WTC11 (cell line): ENCODE results near the gene MRPL28. TPM values are rescaled to one million over a fixed set of nuclear protein-coding genes. Genes with fewer than 3 reads are reported as not detected.

Source experiments
- ATAC-seq: fragments of 200-7000 bp; cut with Tn5 transposase; 2 replicates; pipeline ENCODE4 v1.10.0; 2021; ENCODE audit warnings: mild to moderate bottlenecking, moderate library complexity
- CTCF ChIA-PET: fragments of 300-600 bp; sonication (Branson Sonifier 250); formaldehyde crosslinking; loops from one replicate; lab custom pipeline; 2021; ENCODE audit warnings: antibody characterized with exemption; lab: Charles Lee
- POLR2A ChIA-PET: fragments of 350-600 bp; sonication (Branson Sonifier 250); formaldehyde crosslinking; loops from one replicate; lab custom pipeline; 2021; ENCODE audit warnings: antibody characterized with exemption; lab: Charles Lee
- DNase-seq: peaks from one replicate; pipeline ENCODE4 v3.0.0; 2021; ENCODE audit warnings: low spot score
- H3K27ac Mint-ChIP-seq: 2 replicates; pipeline ENCODE4 v1.8.0; 2021; ENCODE audit warnings: mixed read lengths
- H3K27me3 Mint-ChIP-seq: 2 replicates; pipeline ENCODE4 v1.8.0; 2021; ENCODE audit warnings: low read depth, mild to moderate bottlenecking, moderate library complexity, mixed read lengths
- H3K36me3 Mint-ChIP-seq: 2 replicates; pipeline ENCODE4 v1.8.0; 2021; ENCODE audit warnings: mixed read lengths
- H3K4me1 Mint-ChIP-seq: 2 replicates; pipeline ENCODE4 v1.8.0; 2022; ENCODE audit warnings: mixed read lengths
- H3K4me3 Mint-ChIP-seq: 2 replicates; pipeline ENCODE4 v1.8.0; 2021; ENCODE audit warnings: mild to moderate bottlenecking, moderate library complexity, mixed read lengths
- H3K9me3 Mint-ChIP-seq: 2 replicates; pipeline ENCODE4 v1.8.0; 2021; ENCODE audit warnings: mixed read lengths
- ATF2 ChIP-seq: sonication (generic); formaldehyde crosslinking; IDR thresholded peaks from 2 replicates; pipeline ENCODE4 v1.8.1; 2022; ENCODE audit warnings: low read depth, missing genetic modification reagents, borderline replicate concordance
- ETV6 ChIP-seq: sonication (generic); formaldehyde crosslinking; IDR thresholded peaks from 2 replicates; pipeline ENCODE4 v1.8.1; 2022; ENCODE audit warnings: mild to moderate bottlenecking, missing genetic modification reagents
- FOXK1 ChIP-seq: sonication (generic); formaldehyde crosslinking; IDR thresholded peaks from 2 replicates; pipeline ENCODE4 v1.8.0; 2022; ENCODE audit warnings: mild to moderate bottlenecking, moderate library complexity, missing genetic modification reagents
- FOXP1 ChIP-seq: sonication (generic); formaldehyde crosslinking; IDR thresholded peaks from 2 replicates; pipeline ENCODE4 v1.8.0; 2022; ENCODE audit warnings: missing genetic modification reagents, mild to moderate bottlenecking, moderate library complexity, borderline replicate concordance
- IRF1 ChIP-seq: sonication (generic); formaldehyde crosslinking; IDR thresholded peaks from 2 replicates; pipeline ENCODE4 v1.8.0; 2023; ENCODE audit warnings: missing genetic modification reagents
- IRF2 ChIP-seq: sonication (generic); formaldehyde crosslinking; IDR thresholded peaks from 2 replicates; pipeline ENCODE4 v1.8.0; 2022; ENCODE audit warnings: low read depth, missing genetic modification reagents, borderline replicate concordance
- JUN ChIP-seq: sonication (generic); formaldehyde crosslinking; IDR thresholded peaks from 2 replicates; pipeline ENCODE4 v1.8.0; 2023; ENCODE audit warnings: mild to moderate bottlenecking, missing genetic modification reagents
- SMAD3 ChIP-seq: sonication (generic); formaldehyde crosslinking; IDR thresholded peaks from 2 replicates; pipeline ENCODE4 v1.8.0; 2022; ENCODE audit warnings: missing genetic modification reagents, mild to moderate bottlenecking, borderline replicate concordance
- SP1 ChIP-seq: sonication (generic); formaldehyde crosslinking; conservative IDR thresholded peaks from 2 replicates; pipeline ENCODE4 v1.8.1; 2022; ENCODE audit warnings: missing genetic modification reagents
- TEAD1 ChIP-seq: sonication (generic); formaldehyde crosslinking; IDR thresholded peaks from 2 replicates; pipeline ENCODE4 v1.8.0; 2022; ENCODE audit warnings: mild to moderate bottlenecking, missing genetic modification reagents
- USF1 ChIP-seq: sonication (generic); formaldehyde crosslinking; IDR thresholded peaks from 2 replicates; pipeline ENCODE4 v1.8.0; 2022; ENCODE audit warnings: mild to moderate bottlenecking, missing genetic modification reagents
- ZBTB21 ChIP-seq: sonication (generic); formaldehyde crosslinking; IDR thresholded peaks from 2 replicates; pipeline ENCODE4 v1.8.1; 2023; ENCODE audit warnings: mild to moderate bottlenecking, missing genetic modification reagents, borderline replicate concordance
- ZNF232 ChIP-seq: sonication (generic); formaldehyde crosslinking; IDR thresholded peaks from 2 replicates; pipeline ENCODE4 v1.8.0; 2022; ENCODE audit warnings: mild to moderate bottlenecking, missing genetic modification reagents
- ZNF423 ChIP-seq: fragments of 250-450 bp; sonication (Bioruptor Pico); IDR thresholded peaks from 2 replicates; pipeline ENCODE4 v2.1.2; 2022; ENCODE audit warnings: mild to moderate bottlenecking, moderate library complexity
- total RNA-seq: library from RNA; stranded (reverse); gene quantifications from 3 replicates; pipeline ENCODE4 v1.2.3, GENCODE V29; 2021
- TF ChIP-seq, protein P1 (sequence below): sonication (generic); formaldehyde crosslinking; IDR thresholded peaks from 2 replicates; pipeline ENCODE4 v1.8.0; 2022; ENCODE audit warnings: missing genetic modification reagents
- TF ChIP-seq, protein P2 (sequence below): sonication (generic); formaldehyde crosslinking; IDR thresholded peaks from 2 replicates; pipeline ENCODE4 v1.8.1; 2022; ENCODE audit warnings: mild to moderate bottlenecking, moderate library complexity, missing genetic modification reagents
- TF ChIP-seq, protein P3 (sequence below): sonication (generic); formaldehyde crosslinking; IDR thresholded peaks from 2 replicates; pipeline ENCODE4 v1.8.1; 2023; ENCODE audit warnings: mild to moderate bottlenecking, missing genetic modification reagents, moderate library complexity

The MRPL28 gene
- total RNA-seq, 1 experiment from 2014 or later = 119 TPM

- TF ChIP-seq ZBTB21 (CRISPR knock-in tag) (peak; percentile 13; the same call in 1 of the 2 replicates), ATF2 (CRISPR knock-in tag) (no peak), FOXK1 (0 out of 2 replicates have a peak, but pooled peaks have one; percentile 23), ZNF232 (CRISPR knock-in tag) (0 out of 2 replicates have a peak, but pooled peaks have one; percentile 31), ZNF423 (CRISPR knock-in tag) (peak; percentile 97), FOXP1 (CRISPR knock-in tag) (peak; percentile 81; the same call in 1 of the 2 replicates), TEAD1 (no peak; the same call in 1 of the 2 replicates), JUN (CRISPR knock-in tag) (no peak), SMAD3 (CRISPR knock-in tag) (peak; percentile 87; the same call in 1 of the 2 replicates)
- TF ChIP-seq, protein P1, sequence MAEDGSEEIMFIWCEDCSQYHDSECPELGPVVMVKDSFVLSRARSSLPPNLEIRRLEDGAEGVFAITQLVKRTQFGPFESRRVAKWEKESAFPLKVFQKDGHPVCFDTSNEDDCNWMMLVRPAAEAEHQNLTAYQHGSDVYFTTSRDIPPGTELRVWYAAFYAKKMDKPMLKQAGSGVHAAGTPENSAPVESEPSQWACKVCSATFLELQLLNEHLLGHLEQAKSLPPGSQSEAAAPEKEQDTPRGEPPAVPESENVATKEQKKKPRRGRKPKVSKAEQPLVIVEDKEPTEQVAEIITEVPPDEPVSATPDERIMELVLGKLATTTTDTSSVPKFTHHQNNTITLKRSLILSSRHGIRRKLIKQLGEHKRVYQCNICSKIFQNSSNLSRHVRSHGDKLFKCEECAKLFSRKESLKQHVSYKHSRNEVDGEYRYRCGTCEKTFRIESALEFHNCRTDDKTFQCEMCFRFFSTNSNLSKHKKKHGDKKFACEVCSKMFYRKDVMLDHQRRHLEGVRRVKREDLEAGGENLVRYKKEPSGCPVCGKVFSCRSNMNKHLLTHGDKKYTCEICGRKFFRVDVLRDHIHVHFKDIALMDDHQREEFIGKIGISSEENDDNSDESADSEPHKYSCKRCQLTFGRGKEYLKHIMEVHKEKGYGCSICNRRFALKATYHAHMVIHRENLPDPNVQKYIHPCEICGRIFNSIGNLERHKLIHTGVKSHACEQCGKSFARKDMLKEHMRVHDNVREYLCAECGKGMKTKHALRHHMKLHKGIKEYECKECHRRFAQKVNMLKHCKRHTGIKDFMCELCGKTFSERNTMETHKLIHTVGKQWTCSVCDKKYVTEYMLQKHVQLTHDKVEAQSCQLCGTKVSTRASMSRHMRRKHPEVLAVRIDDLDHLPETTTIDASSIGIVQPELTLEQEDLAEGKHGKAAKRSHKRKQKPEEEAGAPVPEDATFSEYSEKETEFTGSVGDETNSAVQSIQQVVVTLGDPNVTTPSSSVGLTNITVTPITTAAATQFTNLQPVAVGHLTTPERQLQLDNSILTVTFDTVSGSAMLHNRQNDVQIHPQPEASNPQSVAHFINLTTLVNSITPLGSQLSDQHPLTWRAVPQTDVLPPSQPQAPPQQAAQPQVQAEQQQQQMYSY (CRISPR knock-in tag) = 0 out of 2 replicates have a peak, but pooled peaks have one; percentile 25
- TF ChIP-seq, protein P2, sequence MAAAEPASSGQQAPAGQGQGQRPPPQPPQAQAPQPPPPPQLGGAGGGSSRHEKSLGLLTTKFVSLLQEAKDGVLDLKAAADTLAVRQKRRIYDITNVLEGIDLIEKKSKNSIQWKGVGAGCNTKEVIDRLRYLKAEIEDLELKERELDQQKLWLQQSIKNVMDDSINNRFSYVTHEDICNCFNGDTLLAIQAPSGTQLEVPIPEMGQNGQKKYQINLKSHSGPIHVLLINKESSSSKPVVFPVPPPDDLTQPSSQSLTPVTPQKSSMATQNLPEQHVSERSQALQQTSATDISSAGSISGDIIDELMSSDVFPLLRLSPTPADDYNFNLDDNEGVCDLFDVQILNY (CRISPR knock-in tag) = peak; percentile 52; the same call in 1 of the 2 replicates
These were observed 13.2 kb upstream of the MRPL28 start (continued) for GRCh38 chr16:383326-384051.

- Mint-ChIP-seq H3K27me3 (no peaks in the 10 kb centered on the region), H3K4me3 (peak within 1 kb of the TSS; percentile 79), H3K9me3 (no peaks in the 10 kb centered on the region), H3K4me1 (peaks cover 40% of the 10 kb centered on the region)
- no peak for ATAC-seq
- POLR2A ChIA-PET = interaction anchor here (0.6 to 1.6 kb wide), 5 partner anchors 11 to 548 kb away, joined by 3 to 4 read pairs (median 4); partner anchors contain the start of gene FAM234A
- TF ChIP-seq IRF1 (CRISPR knock-in tag) = peak; percentile 33; the same call in 1 of the 2 replicates
- TF ChIP-seq JUN (CRISPR knock-in tag) = 0 out of 2 replicates have a peak, but pooled peaks have one; percentile 12
- TF ChIP-seq ZNF423 (CRISPR knock-in tag) = 0 out of 2 replicates have a peak, but pooled peaks have one; percentile 2
- TF ChIP-seq IRF2 (CRISPR knock-in tag) = no peak
- TF ChIP-seq SP1 (CRISPR knock-in tag) = 0 out of 2 replicates have a peak, but pooled peaks have one; percentile 14
- TF ChIP-seq, protein P3, sequence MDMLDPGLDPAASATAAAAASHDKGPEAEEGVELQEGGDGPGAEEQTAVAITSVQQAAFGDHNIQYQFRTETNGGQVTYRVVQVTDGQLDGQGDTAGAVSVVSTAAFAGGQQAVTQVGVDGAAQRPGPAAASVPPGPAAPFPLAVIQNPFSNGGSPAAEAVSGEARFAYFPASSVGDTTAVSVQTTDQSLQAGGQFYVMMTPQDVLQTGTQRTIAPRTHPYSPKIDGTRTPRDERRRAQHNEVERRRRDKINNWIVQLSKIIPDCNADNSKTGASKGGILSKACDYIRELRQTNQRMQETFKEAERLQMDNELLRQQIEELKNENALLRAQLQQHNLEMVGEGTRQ (CRISPR knock-in tag) = peak; percentile 82
- peak; percentile 64; the same call in 1 of the 2 replicates for TF ChIP-seq USF1 (CRISPR knock-in tag)
- TF ChIP-seq FOXK1 = no peak
- peak; percentile 20; the same call in 1 of the 2 replicates for TF ChIP-seq ETV6 (CRISPR knock-in tag)
- TF ChIP-seq, all 79 proteins: peak for 7
- peak; percentile 57 for DNase-seq
- H3K27ac Mint-ChIP-seq = peak within 1 kb of the TSS; percentile 98
- H3K36me3 Mint-ChIP-seq = peaks cover 5% of the 10 kb centered on the region; the same call in 1 of the 2 replicates
- CTCF ChIA-PET = interaction anchor here (0.7 to 2.7 kb wide), 14 partner anchors 10 to 299 kb away, joined by 3 to 17 read pairs (median 4); partner anchors contain the start of genes AXIN1, DECR2 and MRPL28
These were observed 11.7 kb upstream of the MRPL28 start, which contains the start of gene PGAP6 for GRCh38 chr16:381789-382717. PGAP6 (minus strand) TSS chr16:381978; CDS start chr16:381821, 157 bp downstream.
